HG03439 (cell line): ENCODE measurements around the gene C12orf50.
"Not testable (repeated sequence)": the region's sequence is repeated elsewhere in the genome, so short reads cannot be mapped to it uniquely, and the experiment has no call there.

Experiments
- ATAC-seq: cut with Tn5 transposase; IDR thresholded peaks from one replicate; pipeline ENCODE4 v1.9.1; 2021; ENCODE audit warnings: mild to moderate bottlenecking, moderate library complexity; ENCODE audit not compliant: unreplicated experiment

Gene C12orf50

GRCh38 chr12:87991483-87991882 is 37.7 kb downstream of the C12orf50 start:
- no peak for ATAC-seq

- ATAC-seq, result no peak
Measured at GRCh38 chr12:87988534-87988933, 40.7 kb downstream of the C12orf50 start.

GRCh38 chr12:87985069-87985675 is 44.0 kb downstream of the C12orf50 start:
- ATAC-seq, result no peak

GRCh38 chr12:87982208-87982607 is 47.0 kb downstream of the C12orf50 start:
- ATAC-seq, result no peak

GRCh38 chr12:87981495-87981894 is 47.7 kb downstream of the C12orf50 start:
- ATAC-seq, result no peak

- ATAC-seq, result no peak
Measured at GRCh38 chr12:87975879-87976278, 53.3 kb downstream of the C12orf50 start.

- no peak for ATAC-seq
Measured at GRCh38 chr12:87967871-87968270, 61.3 kb downstream of the C12orf50 start.

GRCh38 chr12:87960566-87960965 is 68.6 kb downstream of the C12orf50 start:
- no peak for ATAC-seq

GRCh38 chr12:87954028-87954427 is 75.2 kb downstream of the C12orf50 start:
- ATAC-seq, result not testable (repeated sequence)

GRCh38 chr12:87953256-87953860 is 75.8 kb downstream of the C12orf50 start:
- no peak for ATAC-seq

- no peak for ATAC-seq
Measured at GRCh38 chr12:87952850-87953249, 76.4 kb downstream of the C12orf50 start.

- no peak for ATAC-seq
Measured at GRCh38 chr12:87952223-87952622, 77.0 kb downstream of the C12orf50 start.

- no peak for ATAC-seq
Measured at GRCh38 chr12:87943762-87944161, 85.4 kb downstream of the C12orf50 start.

GRCh38 chr12:87943023-87943422 is 86.2 kb downstream of the C12orf50 start:
- no peak for ATAC-seq

- ATAC-seq, result no peak
Measured at GRCh38 chr12:87939182-87939581, 90.0 kb downstream of the C12orf50 start.

GRCh38 chr12:87935216-87935615 is 94.0 kb downstream of the C12orf50 start:
- no peak for ATAC-seq

GRCh38 chr12:87933991-87934390 is 95.2 kb downstream of the C12orf50 start:
- ATAC-seq, result no peak

GRCh38 chr12:87931812-87932211 is 97.4 kb downstream of the C12orf50 start:
- no peak for ATAC-seq

- no peak for ATAC-seq
Measured at GRCh38 chr12:87930627-87931026, 98.6 kb downstream of the C12orf50 start.
